ENCODE results near the gene TFEB.

TFEB gene

DNA sequence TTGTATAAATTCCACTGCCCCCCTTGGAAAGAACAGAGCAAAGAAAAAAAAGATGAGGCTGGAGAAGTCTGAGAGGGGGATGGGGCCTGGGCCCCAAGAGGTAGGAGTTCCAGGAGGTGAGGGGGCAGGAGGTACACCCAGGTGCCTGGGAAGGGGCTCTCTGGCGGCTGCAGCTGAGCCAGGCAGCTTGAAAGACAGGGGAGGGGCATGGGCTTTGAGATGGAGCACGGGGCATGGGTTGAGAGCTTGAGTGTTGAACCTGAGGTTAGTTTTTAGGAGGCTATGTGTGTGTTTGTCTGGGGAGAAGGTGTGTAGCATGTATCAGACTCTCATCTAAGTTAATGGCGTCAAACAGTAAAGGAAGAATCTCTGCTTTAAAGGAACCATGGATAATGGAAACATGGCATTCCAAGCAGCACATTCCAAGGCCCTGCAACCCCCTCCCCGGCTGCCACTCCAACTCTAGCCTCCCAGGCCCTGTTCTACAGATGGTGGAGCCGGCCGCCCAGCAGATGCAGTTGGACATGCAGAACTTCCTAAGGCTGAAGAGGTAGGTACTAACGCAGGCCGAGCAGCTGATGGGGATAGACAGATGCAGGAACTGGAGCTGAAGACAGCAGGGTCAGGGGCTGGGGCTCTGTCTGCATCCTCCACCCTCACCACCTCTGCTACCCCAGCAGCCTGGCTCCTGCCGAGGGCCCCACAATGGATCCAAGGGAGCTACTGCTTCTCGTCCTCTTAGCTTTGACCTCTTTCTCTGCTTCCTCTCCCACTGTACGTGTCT is 55.0 kb downstream of the TFEB start:
- Histone ChIP-seq H4K20me1 (no peaks in the 10 kb centered on the region), H3K4me3 (no peak overlapping the region), H3K4me1 (peaks cover 44% of the 10 kb centered on the region), H3K4me2 (no peak overlapping the region), H3K9me3 (no peaks in the 10 kb centered on the region), H3K27ac (no peak overlapping the region), H3K9ac (no peak overlapping the region), H3K36me3 (peaks cover 13% of the 10 kb centered on the region), H3K27me3 (no peaks in the 10 kb centered on the region)
- TF ChIP-seq Cebpa-rat (IDR thresholded peaks at IDR 0.05): no peak

DNA sequence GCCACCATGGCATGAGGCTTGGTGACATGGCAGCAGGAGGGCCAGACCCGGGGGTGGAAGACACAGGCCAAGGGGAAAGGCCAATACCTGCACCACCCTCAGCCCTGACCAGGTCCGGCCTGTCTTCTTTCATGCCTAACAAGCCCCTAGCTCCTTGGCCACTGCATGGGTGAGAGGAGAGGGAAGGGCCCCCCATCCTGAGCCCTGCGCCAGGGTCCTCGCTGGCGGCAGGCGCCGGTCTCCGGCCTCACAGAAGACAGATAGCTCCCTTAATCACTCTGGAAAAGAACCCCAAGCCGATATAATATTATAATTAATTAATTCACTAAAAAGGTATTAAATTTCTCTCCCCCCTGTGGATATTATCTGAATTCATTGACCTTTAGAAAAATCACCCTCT is 55.7 kb downstream of the TFEB start:
- H3K4me2 ChIP-seq: no peak overlapping the region
- H4K20me1 ChIP-seq: no peaks in the 10 kb centered on the region
- no peaks in the 10 kb centered on the region for H3K27me3 ChIP-seq
- H3K27ac ChIP-seq: no peak overlapping the region
- H3K4me3 ChIP-seq: no peak overlapping the region
- no peak for TF ChIP-seq Cebpa-rat (IDR thresholded peaks at IDR 0.05)
- H3K9me3 ChIP-seq: no peaks in the 10 kb centered on the region
- H3K9ac ChIP-seq: no peak overlapping the region
- H3K36me3 ChIP-seq: peaks cover 9% of the 10 kb centered on the region
- peaks cover 49% of the 10 kb centered on the region for H3K4me1 ChIP-seq

DNA sequence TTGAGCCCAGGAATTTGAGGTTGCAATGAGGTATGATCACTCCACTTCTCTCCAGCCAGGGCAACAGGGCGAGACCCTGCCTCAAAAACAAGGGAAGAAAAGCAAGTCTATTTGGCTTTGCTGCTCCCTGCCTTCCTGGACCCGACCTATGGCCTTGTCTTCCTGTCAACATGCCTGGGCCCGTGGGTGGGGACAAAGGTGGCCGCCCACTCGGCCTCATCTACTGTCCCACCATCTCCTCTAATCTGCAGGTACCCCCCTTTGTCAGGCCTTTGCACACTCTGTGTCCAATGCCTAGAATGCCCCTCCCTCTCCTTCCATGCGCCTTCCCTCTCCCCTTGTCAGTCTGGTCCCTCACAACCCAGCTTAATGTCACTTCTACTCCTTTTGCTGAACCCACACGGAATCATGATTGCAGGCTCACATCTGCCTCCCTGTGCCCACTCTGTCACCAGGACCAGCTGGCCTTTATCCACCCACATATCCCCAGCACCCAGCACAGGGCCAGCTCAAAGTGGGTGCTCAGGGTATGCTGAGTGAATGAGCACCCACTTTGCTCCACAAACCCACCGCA is 56.8 kb downstream of the TFEB start:
- Histone ChIP-seq H3K27ac (no peak overlapping the region), H3K36me3 (no peaks in the 10 kb centered on the region), H3K4me2 (no peak overlapping the region), H4K20me1 (no peaks in the 10 kb centered on the region), H3K9ac (no peak overlapping the region), H3K4me1 (peaks cover 49% of the 10 kb centered on the region), H3K27me3 (no peaks in the 10 kb centered on the region), H3K4me3 (no peak overlapping the region), H3K9me3 (no peaks in the 10 kb centered on the region)
- TF ChIP-seq Cebpa-rat (IDR thresholded peaks at IDR 0.05): no peak

DNA sequence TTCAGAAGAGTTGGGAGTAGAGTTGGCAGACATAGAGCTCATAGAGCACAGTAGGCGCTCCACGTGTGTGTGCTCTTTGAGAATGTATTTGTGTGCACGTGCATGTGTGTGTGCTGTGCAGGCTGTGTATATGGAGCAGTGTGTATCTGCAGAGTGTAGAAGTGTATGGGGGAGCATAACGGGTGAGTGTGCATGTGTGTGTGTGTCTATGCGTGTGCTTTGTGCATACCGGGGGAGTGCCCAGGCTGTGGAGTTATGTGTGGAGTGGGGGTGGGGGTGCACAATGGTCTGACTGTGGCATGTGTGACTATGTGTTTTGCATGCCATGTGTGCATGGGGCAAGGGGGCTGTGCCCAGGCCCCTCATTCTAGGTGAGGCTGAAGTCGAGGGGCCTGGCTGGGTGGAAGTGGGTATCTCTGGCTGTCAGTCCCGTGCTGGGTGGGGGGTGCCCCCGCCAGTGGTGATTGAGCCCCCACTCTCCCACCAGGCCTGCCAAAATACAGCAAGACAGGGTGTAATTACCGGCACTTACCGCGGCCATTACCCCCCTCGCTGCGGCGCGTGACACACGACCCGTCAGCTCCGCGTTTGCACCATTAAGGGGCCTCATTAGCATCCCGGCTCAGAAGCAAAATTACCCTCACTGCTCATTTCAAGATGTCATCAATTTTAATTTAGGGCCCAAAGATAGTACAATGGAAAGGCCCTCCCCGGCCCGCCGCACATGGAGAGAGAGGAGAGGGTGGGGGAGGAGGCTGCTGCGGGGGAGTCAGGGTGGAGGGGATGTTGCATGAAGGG is 58.1 kb downstream of the TFEB start:
- H3K27me3 ChIP-seq: no peaks in the 10 kb centered on the region
- H3K4me1 ChIP-seq: peaks cover 49% of the 10 kb centered on the region
- H4K20me1 ChIP-seq: no peaks in the 10 kb centered on the region
- no peak overlapping the region for H3K27ac ChIP-seq
- no peak overlapping the region for H3K9ac ChIP-seq
- TF ChIP-seq Cebpa-rat (IDR thresholded peaks at IDR 0.05): no peak
- no peaks in the 10 kb centered on the region for H3K9me3 ChIP-seq
- H3K4me3 ChIP-seq: no peak overlapping the region
- no peak overlapping the region for H3K4me2 ChIP-seq
- no peaks in the 10 kb centered on the region for H3K36me3 ChIP-seq

DNA sequence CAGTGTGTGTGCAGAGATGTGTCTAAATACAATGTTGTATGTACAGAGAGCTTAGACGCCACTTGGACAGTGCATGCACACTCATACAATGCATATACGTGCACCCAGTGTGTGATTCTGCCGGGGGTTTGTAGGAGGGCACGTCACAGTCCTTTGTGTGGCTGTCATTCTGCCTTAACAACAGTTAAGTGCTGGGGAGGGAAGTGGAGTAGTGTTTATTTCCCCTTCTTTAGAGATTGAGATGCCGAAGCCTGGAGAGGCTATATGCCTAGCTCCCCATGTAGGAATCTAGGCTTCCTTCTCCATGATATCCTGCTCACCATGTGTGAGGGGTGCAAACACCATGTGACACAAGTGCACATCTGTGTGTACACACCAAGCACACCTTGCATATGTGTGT is 59.0 kb downstream of the TFEB start:
- H3K27me3 ChIP-seq: no peaks in the 10 kb centered on the region
- no peak for TF ChIP-seq Cebpa-rat (IDR thresholded peaks at IDR 0.05)

DNA sequence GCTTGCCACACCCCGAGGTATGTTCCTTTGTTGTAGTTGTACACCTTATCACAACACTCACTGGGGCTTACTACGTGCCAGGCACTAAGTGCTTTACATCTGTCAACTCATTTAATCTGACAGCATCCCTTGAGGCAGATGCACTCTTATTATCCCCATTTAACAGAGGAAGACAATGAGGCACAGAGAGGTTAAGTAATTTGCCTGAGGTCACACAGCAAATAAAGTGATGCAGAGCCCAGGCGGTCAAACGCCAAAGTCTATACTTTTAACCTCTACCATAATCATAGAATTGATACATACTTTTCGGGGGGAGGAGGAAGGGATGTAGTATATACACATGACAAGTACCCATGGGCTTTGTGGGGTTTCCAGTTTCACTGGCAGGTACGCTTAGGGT is 59.4 kb downstream of the TFEB start:
- H3K4me3 ChIP-seq: no peak overlapping the region
- no peaks in the 10 kb centered on the region for H3K9me3 ChIP-seq
- no peaks in the 10 kb centered on the region for H3K36me3 ChIP-seq
- no peak overlapping the region for H3K27ac ChIP-seq
- H3K9ac ChIP-seq: no peak overlapping the region
- H3K4me2 ChIP-seq: no peak overlapping the region
- peaks cover 55% of the 10 kb centered on the region for H3K4me1 ChIP-seq
- no peak for TF ChIP-seq Cebpa-rat (IDR thresholded peaks at IDR 0.05)
- no peaks in the 10 kb centered on the region for H4K20me1 ChIP-seq
- H3K27me3 ChIP-seq: no peaks in the 10 kb centered on the region

More for the DNA sequence above, 59.0 kb downstream of the TFEB start:
- Histone ChIP-seq H3K4me3 (no peak overlapping the region), H3K9ac (no peak overlapping the region), H3K36me3 (no peaks in the 10 kb centered on the region), H3K4me2 (no peak overlapping the region), H4K20me1 (no peaks in the 10 kb centered on the region), H3K9me3 (no peaks in the 10 kb centered on the region), H3K27ac (no peak overlapping the region), H3K4me1 (peaks cover 51% of the 10 kb centered on the region)

DNA sequence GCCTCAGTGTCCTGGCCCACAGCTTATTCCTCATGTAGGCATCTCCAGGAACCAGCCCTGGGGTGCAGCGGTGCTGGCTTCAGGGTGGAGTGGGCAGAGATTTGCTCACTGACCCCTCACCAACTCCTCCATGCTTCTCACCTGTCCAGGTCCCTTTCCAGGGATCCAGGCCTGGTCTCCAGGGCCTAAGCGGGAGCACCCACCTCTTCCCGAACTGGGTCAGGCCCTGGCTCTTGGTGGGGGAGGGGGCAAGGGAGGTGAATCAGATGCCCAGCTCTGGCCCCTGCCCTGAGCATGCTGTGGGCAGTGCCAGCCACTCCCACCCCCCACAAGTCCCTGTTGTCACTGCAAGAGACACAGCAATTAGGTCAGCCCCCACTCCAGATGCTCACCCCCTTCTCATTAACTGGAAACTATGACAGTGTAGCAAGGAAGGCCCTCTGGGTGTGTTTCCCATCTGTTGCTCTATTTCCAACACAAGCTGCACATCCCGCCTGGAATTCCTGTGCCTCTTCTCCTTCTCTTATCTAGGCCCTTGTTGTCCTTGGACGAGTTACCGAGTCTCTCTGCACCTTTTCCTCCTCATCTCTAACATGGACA is 60.1 kb downstream of the TFEB start:
- Histone ChIP-seq H3K4me2 (no peak overlapping the region), H3K27me3 (no peaks in the 10 kb centered on the region)
- TF ChIP-seq Cebpa-rat (IDR thresholded peaks at IDR 0.05): no peak

DNA sequence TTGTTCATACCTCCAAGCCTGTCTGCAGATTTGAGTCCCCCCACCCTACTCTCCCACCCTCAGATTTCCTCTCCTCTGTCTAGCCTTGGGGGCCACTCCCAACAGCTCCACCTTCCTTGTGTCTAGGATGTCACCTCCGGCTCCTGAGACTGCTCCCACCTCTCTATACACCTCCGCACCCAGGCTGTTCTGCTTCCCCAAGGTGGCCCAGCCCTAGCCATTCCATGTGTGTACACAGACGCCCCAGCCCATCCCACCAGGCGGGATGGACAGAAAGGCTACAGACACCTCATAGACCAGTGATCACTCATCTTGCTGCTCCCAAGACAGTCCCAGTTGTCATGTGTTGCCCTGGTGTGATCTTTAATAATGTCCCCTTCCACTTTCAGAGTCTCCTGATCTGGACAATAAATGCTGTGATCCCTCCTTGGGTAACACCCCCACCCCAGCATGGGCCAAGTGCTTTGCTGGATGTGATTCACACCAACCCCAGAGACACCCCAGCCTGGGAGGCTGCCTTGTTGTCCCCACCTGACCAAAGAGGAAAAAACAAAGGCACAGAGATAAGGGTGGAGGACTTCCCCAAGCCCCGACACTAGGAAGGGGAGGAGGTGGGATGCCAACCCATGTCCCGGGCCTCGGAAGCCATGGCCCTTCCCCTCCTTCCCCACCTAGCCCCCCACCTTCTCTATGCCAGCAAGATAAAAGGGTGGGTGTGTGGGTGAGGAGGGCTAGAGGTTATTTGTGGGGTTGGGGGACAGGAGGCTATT is 61.0 kb downstream of the TFEB start:
- Histone ChIP-seq H3K36me3 (no peaks in the 10 kb centered on the region), H3K27ac (no peak overlapping the region), H3K4me2 (peak overlapping the region; percentile 79; the same call in 1 of the 2 replicates), H3K4me1 (peaks cover 56% of the 10 kb centered on the region), H3K4me3 (no peak overlapping the region), H3K9ac (no peak overlapping the region), H3K9me3 (no peaks in the 10 kb centered on the region), H4K20me1 (no peaks in the 10 kb centered on the region), H3K27me3 (no peaks in the 10 kb centered on the region)
- no peak for TF ChIP-seq Cebpa-rat (IDR thresholded peaks at IDR 0.05)

More for the DNA sequence above, 60.1 kb downstream of the TFEB start:
- H3K27ac ChIP-seq: no peak overlapping the region
- H3K4me3 ChIP-seq: no peak overlapping the region
- no peaks in the 10 kb centered on the region for H4K20me1 ChIP-seq
- no peaks in the 10 kb centered on the region for H3K36me3 ChIP-seq
- peaks cover 56% of the 10 kb centered on the region for H3K4me1 ChIP-seq
- no peaks in the 10 kb centered on the region for H3K9me3 ChIP-seq
- no peak overlapping the region for H3K9ac ChIP-seq

DNA sequence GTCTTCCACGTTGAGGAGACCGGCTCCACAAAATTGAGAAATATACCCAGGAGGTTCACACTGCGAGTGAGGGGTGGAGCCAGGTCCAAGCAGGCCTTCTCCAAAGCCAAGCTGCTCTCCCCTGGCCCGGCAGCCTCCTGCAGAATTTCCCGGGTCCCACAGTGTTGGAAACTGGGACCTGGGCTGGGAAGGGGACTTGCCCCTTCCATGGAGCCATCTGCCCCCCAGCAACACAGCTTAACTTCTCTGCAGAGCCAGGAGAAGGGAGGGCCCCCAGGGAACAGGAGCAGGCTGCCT is 61.8 kb downstream of the TFEB start:
- H3K27ac ChIP-seq: no peak overlapping the region
- H3K4me3 ChIP-seq: no peak overlapping the region
- no peak overlapping the region for H3K9ac ChIP-seq
- peaks cover 57% of the 10 kb centered on the region for H3K4me1 ChIP-seq
- TF ChIP-seq Cebpa-rat (IDR thresholded peaks at IDR 0.05): no peak
- no peaks in the 10 kb centered on the region for H3K36me3 ChIP-seq
- H4K20me1 ChIP-seq: no peaks in the 10 kb centered on the region
- 0 out of 2 replicates have a peak, but pooled peaks cover 4% of the 10 kb centered on the region for H3K9me3 ChIP-seq
- H3K4me2 ChIP-seq: peak overlapping the region; percentile 79
- no peaks in the 10 kb centered on the region for H3K27me3 ChIP-seq
